Neutrophil (primary cell): ENCODE data around the gene MTMR12.
A peak's percentile ranks its signal among the peaks of the same experiment; 100 is the strongest.
"Not testable (repeated sequence)": the region's sequence is repeated elsewhere in the genome, so short reads cannot be mapped to it uniquely, and the experiment has no call there.

Experiments
- H3K27ac ChIP-seq: fragments of 200-600 bp; sonication (generic); 2 replicates; pipeline ENCODE4 v1.5.1; 2016; ENCODE audit warnings: mild to moderate bottlenecking, moderate library complexity
- H3K27me3 ChIP-seq: fragments of 200-600 bp; sonication (generic); 2 replicates; pipeline ENCODE4 v1.6.0; 2016; ENCODE audit warnings: mild to moderate bottlenecking
- H3K36me3 ChIP-seq: fragments of 200-600 bp; sonication (generic); 2 replicates; pipeline ENCODE4 v1.5.1; 2017
- H3K4me1 ChIP-seq, 2 experiments: fragments of 200-600 bp in 1 of 2; sonication (generic) in 1 of 2; 1 replicate in 1 of 2; 2 replicates in 1 of 2; pipeline versions ENCODE4 v1.5.1 to v1.6.1; 2013 to 2016; ENCODE audit warnings: low read depth in 1 of 2, low read length in 1 of 2, mild to moderate bottlenecking in 1 of 2, moderate library complexity in 1 of 2; ENCODE audit not compliant: control insufficient read depth in 1 of 2, insufficient read depth in 1 of 2
- H3K4me3 ChIP-seq, 2 experiments: fragments of 200-600 bp in 1 of 2; sonication (generic) in 1 of 2; 1 replicate in 1 of 2; 2 replicates in 1 of 2; pipeline ENCODE4 v1.5.1; 2013 to 2016; ENCODE audit warnings: low read depth in 1 of 2, low read length in 1 of 2, mild to moderate bottlenecking in 1 of 2, moderate library complexity in 1 of 2
- H3K9me3 ChIP-seq: fragments of 200-600 bp; sonication (generic); 2 replicates; pipeline ENCODE4 v1.5.1; 2016
- TF ChIP-seq, protein P1 (sequence below): fragments of 200-600 bp; sonication (generic); IDR thresholded peaks from 2 replicates; pipeline ENCODE4 v1.5.1; 2016; ENCODE audit warnings: antibody characterized with exemption

The MTMR12 gene

DNA sequence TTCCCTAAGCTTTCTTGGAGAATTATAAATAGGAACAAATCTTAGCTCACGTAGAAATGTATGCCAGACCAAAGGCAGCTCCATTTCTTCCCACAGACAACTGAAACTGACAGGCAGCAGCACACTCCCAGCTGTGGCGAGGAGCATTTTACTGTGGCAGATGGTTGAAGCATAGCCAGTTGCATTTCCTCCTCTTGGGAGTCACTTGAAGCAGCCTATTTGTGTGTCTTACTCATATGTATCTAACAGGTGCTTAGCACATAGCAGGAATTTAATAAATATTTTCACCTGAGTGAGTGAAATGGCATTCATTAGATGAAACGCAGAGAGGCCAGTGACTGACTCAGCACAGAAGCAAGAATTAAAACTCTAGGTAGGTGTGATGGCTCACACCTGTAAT lies 12.3 kb upstream of the MTMR12 start:
- Histone ChIP-seq H3K27ac (no peak overlapping the region), H3K36me3 (no peaks in the 10 kb centered on the region), H3K9me3 (peaks cover 4% of the 10 kb centered on the region), H3K4me3 (no peak overlapping the region), H3K27me3 (no peaks in the 10 kb centered on the region), H3K4me1 (no peaks in the 10 kb centered on the region)
- TF ChIP-seq, protein P1, sequence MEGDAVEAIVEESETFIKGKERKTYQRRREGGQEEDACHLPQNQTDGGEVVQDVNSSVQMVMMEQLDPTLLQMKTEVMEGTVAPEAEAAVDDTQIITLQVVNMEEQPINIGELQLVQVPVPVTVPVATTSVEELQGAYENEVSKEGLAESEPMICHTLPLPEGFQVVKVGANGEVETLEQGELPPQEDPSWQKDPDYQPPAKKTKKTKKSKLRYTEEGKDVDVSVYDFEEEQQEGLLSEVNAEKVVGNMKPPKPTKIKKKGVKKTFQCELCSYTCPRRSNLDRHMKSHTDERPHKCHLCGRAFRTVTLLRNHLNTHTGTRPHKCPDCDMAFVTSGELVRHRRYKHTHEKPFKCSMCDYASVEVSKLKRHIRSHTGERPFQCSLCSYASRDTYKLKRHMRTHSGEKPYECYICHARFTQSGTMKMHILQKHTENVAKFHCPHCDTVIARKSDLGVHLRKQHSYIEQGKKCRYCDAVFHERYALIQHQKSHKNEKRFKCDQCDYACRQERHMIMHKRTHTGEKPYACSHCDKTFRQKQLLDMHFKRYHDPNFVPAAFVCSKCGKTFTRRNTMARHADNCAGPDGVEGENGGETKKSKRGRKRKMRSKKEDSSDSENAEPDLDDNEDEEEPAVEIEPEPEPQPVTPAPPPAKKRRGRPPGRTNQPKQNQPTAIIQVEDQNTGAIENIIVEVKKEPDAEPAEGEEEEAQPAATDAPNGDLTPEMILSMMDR = no peak

DNA sequence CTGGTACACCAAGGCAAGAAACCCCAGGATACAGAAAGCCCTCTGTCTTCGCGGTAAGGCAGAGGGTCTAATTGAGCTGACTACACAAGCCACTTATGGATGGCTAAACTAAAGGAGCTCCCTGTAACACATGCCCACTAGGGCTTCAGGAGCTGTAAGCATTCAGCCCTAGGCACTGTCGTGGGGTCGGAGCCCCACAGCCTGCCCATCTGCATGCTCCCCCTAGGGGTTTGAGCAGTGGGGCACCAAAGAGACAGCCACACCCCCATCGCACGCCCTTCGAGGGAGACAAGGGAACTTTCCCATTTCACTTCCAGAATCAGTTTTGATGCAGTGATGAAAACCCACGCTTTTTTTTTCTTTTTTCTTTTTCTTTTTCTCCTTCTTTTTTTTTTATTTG lies 11.0 kb upstream of the MTMR12 start:
- TF ChIP-seq, protein P1 = no peak
- H3K4me1 ChIP-seq = no peaks in the 10 kb centered on the region
- H3K4me3 ChIP-seq = no peak overlapping the region
- peaks cover 4% of the 10 kb centered on the region for H3K9me3 ChIP-seq
- H3K27me3 ChIP-seq = no peaks in the 10 kb centered on the region
- no peaks in the 10 kb centered on the region for H3K36me3 ChIP-seq
- H3K27ac ChIP-seq = no peak overlapping the region

DNA sequence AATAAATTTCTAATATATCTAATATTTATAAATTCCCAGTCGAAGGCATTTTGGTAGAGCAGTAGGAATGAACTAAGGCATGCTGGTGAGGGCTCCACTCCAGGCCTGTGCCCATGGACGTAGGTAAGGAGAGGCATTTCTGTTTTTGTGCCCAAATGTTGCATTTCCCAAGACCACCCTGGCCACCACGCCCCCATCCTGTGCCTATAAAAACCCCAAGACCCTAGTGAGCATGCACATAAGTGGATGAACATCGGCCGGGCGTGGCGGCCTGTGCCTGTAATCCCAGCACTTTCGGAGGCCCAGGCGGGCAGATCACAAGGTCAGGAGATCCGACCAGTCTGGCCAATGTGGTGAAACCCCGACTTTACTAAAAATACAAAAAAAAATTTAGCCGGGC lies 10.1 kb upstream of the MTMR12 start:
- no peaks in the 10 kb centered on the region for H3K27me3 ChIP-seq
- TF ChIP-seq, protein P1 = no peak

DNA sequence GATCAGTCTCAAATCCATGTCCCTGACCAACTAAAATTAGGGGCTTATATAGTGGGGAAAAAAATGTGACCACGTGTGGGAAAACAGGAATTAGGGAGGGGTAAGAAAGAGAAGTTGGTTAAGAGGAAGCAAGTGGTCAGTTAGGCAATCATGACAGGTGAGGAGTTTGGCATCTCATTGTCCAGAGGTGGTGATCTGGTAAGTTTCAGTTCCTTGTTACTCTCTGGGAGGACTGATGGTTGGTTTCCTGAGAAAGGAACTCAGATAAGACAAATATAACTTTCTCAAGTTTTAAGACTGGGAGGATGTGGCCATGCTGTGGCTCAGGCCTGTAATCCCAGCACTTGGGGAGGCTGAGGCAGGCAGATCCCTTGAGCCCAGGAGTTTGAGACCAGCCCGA lies 9.0 kb upstream of the MTMR12 start:
- H3K4me3 ChIP-seq = not testable (repeated sequence)
- H3K27ac ChIP-seq = peak overlapping the region; percentile 33

More for the DNA sequence above, 10.1 kb upstream of the MTMR12 start:
- Histone ChIP-seq H3K9me3 (peaks cover 4% of the 10 kb centered on the region), H3K27ac (no peak overlapping the region), H3K4me1 (no peaks in the 10 kb centered on the region), H3K4me3 (no peak overlapping the region), H3K36me3 (no peaks in the 10 kb centered on the region)

DNA sequence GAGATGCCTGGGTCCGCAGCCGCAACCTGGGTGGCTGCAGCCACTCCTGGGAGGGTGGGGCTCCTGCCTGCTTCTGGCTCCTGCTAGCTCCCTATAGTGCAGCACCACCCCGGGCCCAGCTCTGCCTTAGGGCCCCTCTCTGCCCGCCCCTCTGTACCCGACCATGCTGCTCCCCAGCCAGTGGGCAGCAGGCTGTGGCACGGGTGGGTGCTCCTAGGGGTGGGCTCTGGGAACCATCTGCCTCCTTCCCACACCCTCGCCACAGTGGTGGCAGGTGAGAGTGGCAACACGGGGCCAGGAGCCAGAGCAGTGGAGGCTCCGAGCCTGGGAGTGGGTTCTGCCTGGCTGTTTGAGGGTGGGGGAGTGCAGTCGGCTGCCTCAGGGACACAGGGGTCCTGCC lies 7.8 kb upstream of the MTMR12 start:
- H3K4me3 ChIP-seq = no peak overlapping the region
- TF ChIP-seq, protein P1 = no peak
- H3K27ac ChIP-seq = no peak overlapping the region
- no peaks in the 10 kb centered on the region for H3K27me3 ChIP-seq
- no peaks in the 10 kb centered on the region for H3K36me3 ChIP-seq
- H3K4me1 ChIP-seq = no peaks in the 10 kb centered on the region
- peaks cover 4% of the 10 kb centered on the region for H3K9me3 ChIP-seq

More for the DNA sequence above, 9.0 kb upstream of the MTMR12 start:
- H3K9me3 ChIP-seq, H3K4me1 ChIP-seq, H3K36me3 ChIP-seq, H3K27me3 ChIP-seq: not testable (repeated sequence)

DNA sequence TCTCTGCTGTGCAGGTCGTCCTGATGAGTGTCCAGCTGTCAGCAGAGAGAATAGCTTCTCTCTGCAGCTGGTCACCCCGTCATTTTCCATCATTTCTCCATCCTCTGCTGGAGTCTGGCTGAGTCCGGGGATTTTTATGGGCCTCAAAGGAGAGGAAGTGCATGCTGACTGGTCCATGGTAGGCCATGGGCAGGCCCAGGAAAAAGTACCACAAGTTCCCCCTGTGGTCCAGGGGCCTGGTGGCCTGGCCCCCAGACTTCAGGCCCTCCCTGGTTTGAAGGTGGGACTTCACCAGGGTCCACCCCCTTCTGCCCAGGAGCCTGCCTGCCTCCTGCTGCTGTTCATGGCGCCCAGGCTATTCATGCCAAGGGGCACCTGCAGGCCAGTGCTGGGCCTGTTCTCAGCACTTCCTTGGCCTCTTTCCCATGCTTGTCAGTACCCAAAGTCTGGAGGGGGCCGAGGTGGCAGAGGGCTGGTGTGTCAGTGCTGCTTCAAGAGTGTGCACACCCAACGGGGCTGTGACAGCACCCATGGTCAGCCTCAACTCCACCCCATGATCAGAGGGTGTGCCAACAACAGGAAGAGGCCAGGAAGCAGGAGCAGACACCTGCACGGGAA lies 7.3 kb upstream of the MTMR12 start:
- H3K9me3 ChIP-seq = peaks cover 4% of the 10 kb centered on the region
- H3K27me3 ChIP-seq = no peaks in the 10 kb centered on the region
- H3K4me3 ChIP-seq = no peak overlapping the region
- TF ChIP-seq, protein P1 = no peak
- no peaks in the 10 kb centered on the region for H3K4me1 ChIP-seq
- no peaks in the 10 kb centered on the region for H3K36me3 ChIP-seq
- no peak overlapping the region for H3K27ac ChIP-seq
